Osteoblast (primary cell): ENCODE measurements around the gene SLC11A2. TPM values are rescaled to one million over a fixed set of nuclear protein-coding genes. Genes with fewer than 3 reads are reported as not detected.

Source experiments
- DNase-seq: peaks from one replicate; pipeline ENCODE4 v3.0.0; 2011; ENCODE audit warnings: low spot score, mixed read lengths; ENCODE audit not compliant: insufficient read length; ENCODE audit errors: missing footprints
- H2AFZ ChIP-seq: 2 replicates; pipeline ENCODE4 v1.6.0; 2011; ENCODE audit warnings: mild to moderate bottlenecking, low read length
- H3K27ac ChIP-seq: 2 replicates; pipeline ENCODE4 v1.5.1; 2011; ENCODE audit warnings: mild to moderate bottlenecking, low read depth, low read length, moderate library complexity
- H3K27me3 ChIP-seq: 2 replicates; pipeline ENCODE4 v1.6.0; 2012; ENCODE audit warnings: mild to moderate bottlenecking, control low read depth, inconsistent platforms, low read length, moderate library complexity; ENCODE audit not compliant: insufficient read depth
- H3K36me3 ChIP-seq: 2 replicates; pipeline ENCODE4 v1.5.1; 2011; ENCODE audit warnings: mild to moderate bottlenecking, low read length, control low read depth, moderate library complexity; ENCODE audit not compliant: insufficient read depth
- H3K4me1 ChIP-seq: 2 replicates; pipeline ENCODE4 v1.5.1; 2011; ENCODE audit warnings: mild to moderate bottlenecking, low read length, control low read depth, moderate library complexity; ENCODE audit not compliant: insufficient read depth
- H3K4me2 ChIP-seq: 2 replicates; pipeline ENCODE4 v1.6.0; 2011; ENCODE audit warnings: mild to moderate bottlenecking, low read length; ENCODE audit not compliant: insufficient read depth
- H3K4me3 ChIP-seq: fragments of 200-600 bp; sonication (generic); 3 replicates; pipeline ENCODE4 v1.5.1; 2012; ENCODE audit warnings: mild to moderate bottlenecking, low read length, inconsistent platforms; ENCODE audit not compliant: insufficient read depth
- H3K79me2 ChIP-seq: 2 replicates; pipeline ENCODE4 v1.6.0; 2012; ENCODE audit warnings: mild to moderate bottlenecking, low read length, control low read depth, inconsistent platforms; ENCODE audit not compliant: insufficient read depth
- H3K9me3 ChIP-seq: 2 replicates; pipeline ENCODE4 v1.5.1; 2011; ENCODE audit warnings: low read depth, low read length, control low read depth
- H4K20me1 ChIP-seq: 2 replicates; pipeline ENCODE4 v1.6.0; 2012; ENCODE audit warnings: mild to moderate bottlenecking, low read length, control low read depth; ENCODE audit not compliant: insufficient read depth
- total RNA-seq: library from RNA; depleted of rRNA; stranded (reverse); fragments of >200 nt; gene quantifications from 2 replicates; pipeline ENCODE4 v1.2.3, GENCODE V29; 2012
- TF ChIP-seq, protein P1 (sequence below): IDR thresholded peaks from 2 replicates; pipeline ENCODE4 v1.5.1; 2011; ENCODE audit warnings: mild to moderate bottlenecking, low read depth, low read length, moderate library complexity; ENCODE audit errors: extremely low read depth

The SLC11A2 gene
- total RNA-seq, 1 donor = 64.4 TPM

DNA sequence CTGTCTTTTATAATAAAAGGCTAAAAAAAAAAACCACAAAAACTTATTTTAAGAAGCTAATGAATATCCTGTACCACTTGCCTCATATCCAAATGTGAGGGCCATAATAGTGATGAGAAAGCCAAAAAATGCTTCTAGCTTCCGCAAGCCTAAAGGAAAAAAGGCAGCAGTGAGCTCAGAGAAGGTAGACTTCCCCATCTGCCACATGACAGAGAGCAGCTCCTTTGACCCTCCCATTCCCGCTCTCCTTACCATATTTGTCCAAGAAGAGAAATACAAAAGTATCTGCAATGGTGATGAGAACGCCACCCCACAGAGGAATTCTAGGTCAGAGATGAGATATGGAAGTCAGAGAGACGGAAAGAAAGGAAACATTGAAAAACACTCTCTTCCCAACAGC, 27.1 kb downstream of the SLC11A2 start:
- Histone ChIP-seq H2AFZ (no peak overlapping the region), H3K4me3 (no peak overlapping the region), H3K36me3 (peaks cover 40% of the 10 kb centered on the region), H3K4me1 (peaks cover 9% of the 10 kb centered on the region), H3K9me3 (no peaks in the 10 kb centered on the region), H3K27ac (no peak overlapping the region), H3K27me3 (no peaks in the 10 kb centered on the region), H3K4me2 (no peak overlapping the region), H4K20me1 (no peaks in the 10 kb centered on the region), H3K79me2 (peaks cover 2% of the 10 kb centered on the region)
- no peak for DNase-seq
- TF ChIP-seq, protein P1, sequence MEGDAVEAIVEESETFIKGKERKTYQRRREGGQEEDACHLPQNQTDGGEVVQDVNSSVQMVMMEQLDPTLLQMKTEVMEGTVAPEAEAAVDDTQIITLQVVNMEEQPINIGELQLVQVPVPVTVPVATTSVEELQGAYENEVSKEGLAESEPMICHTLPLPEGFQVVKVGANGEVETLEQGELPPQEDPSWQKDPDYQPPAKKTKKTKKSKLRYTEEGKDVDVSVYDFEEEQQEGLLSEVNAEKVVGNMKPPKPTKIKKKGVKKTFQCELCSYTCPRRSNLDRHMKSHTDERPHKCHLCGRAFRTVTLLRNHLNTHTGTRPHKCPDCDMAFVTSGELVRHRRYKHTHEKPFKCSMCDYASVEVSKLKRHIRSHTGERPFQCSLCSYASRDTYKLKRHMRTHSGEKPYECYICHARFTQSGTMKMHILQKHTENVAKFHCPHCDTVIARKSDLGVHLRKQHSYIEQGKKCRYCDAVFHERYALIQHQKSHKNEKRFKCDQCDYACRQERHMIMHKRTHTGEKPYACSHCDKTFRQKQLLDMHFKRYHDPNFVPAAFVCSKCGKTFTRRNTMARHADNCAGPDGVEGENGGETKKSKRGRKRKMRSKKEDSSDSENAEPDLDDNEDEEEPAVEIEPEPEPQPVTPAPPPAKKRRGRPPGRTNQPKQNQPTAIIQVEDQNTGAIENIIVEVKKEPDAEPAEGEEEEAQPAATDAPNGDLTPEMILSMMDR = no peak

- Histone ChIP-seq H3K27me3 (no peaks in the 10 kb centered on the region), H3K4me3 (no peak overlapping the region), H3K4me1 (peaks cover 7% of the 10 kb centered on the region), H3K9me3 (no peaks in the 10 kb centered on the region), H3K79me2 (no peaks in the 10 kb centered on the region), H3K4me2 (no peak overlapping the region), H3K27ac (no peak overlapping the region), H3K36me3 (peaks cover 46% of the 10 kb centered on the region), H4K20me1 (no peaks in the 10 kb centered on the region), H2AFZ (no peak overlapping the region)
- DNase-seq = no peak
- TF ChIP-seq, protein P1 = no peak
These were observed 33.4 kb downstream of the SLC11A2 start for GRCh38 chr12:50992819-50993218.

- Histone ChIP-seq H3K9me3 (no peaks in the 10 kb centered on the region), H3K79me2 (no peaks in the 10 kb centered on the region), H2AFZ (no peak overlapping the region), H3K4me1 (peaks cover 12% of the 10 kb centered on the region), H3K4me2 (no peak overlapping the region), H3K27me3 (no peaks in the 10 kb centered on the region), H4K20me1 (no peaks in the 10 kb centered on the region), H3K4me3 (no peak overlapping the region), H3K36me3 (peaks cover 33% of the 10 kb centered on the region), H3K27ac (no peak overlapping the region)
- DNase-seq = no peak
- TF ChIP-seq, protein P1 = no peak
These were observed 34.9 kb downstream of the SLC11A2 start for GRCh38 chr12:50991291-50991690.

DNA sequence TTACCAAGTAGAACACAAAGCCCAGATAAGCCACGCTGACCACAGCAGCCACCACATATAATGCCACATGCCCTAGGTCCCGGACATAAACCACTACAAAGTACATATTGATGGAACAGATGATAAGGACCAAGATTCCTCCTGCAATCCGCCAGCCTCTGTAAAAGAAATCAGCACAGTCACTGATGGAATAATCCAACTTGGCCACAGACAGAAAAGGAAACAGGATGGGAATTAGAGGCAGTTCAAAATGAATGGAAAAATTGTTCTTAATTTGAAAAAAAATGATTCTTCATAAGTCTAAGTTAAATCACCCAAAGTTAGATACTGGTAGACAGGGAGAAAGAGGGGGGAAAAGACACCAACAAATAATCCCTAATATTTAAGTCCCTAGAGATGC, 35.4 kb downstream of the SLC11A2 start:
- TF ChIP-seq, protein P1 = no peak
- Histone ChIP-seq H3K79me2 (no peaks in the 10 kb centered on the region), H3K9me3 (no peaks in the 10 kb centered on the region), H3K4me3 (no peak overlapping the region), H4K20me1 (no peaks in the 10 kb centered on the region), H3K4me1 (peaks cover 14% of the 10 kb centered on the region), H3K4me2 (no peak overlapping the region), H2AFZ (no peak overlapping the region), H3K36me3 (peaks cover 30% of the 10 kb centered on the region), H3K27ac (no peak overlapping the region), H3K27me3 (no peaks in the 10 kb centered on the region)
- no peak for DNase-seq
